GM12878 (cell line): ENCODE data around the gene FAM228A. TPM values are rescaled to one million over a fixed set of nuclear protein-coding genes. Genes with fewer than 3 reads are reported as not detected.

Source experiments
- ATAC-seq: fragments of 200-7000 bp; cut with Tn5 transposase; 3 replicates; pipeline ENCODE4 v1.9.1; 2020; ENCODE audit warnings: mild to moderate bottlenecking, moderate library complexity
- BruUV-seq: library from RNA; stranded (reverse); fragments of 400-500 nt; replicated peaks from 2 replicates; lab custom pipeline; 2021; lab: Mats Ljungman, UMichigan
- CTCF ChIA-PET: fragments of 300-600 bp; sonication (Branson Sonifier 250); formaldehyde crosslinking; extraction: SDS; loops from one replicate; lab custom pipeline; 2021; ENCODE audit warnings: inconsistent platforms; lab: Yijun Ruan, JAX
- POLR2A ChIA-PET: fragments of 350-600 bp; formaldehyde crosslinking; extraction: SDS; loops from one replicate; lab custom pipeline; 2021; ENCODE audit warnings: inconsistent platforms; lab: Charles Lee
- RAD21 ChIA-PET: fragments of 300-600 bp; sonication (Branson Sonifier 250); formaldehyde crosslinking; loops from one replicate; lab custom pipeline; 2023; ENCODE audit warnings: antibody characterized with exemption; ENCODE audit not compliant: unreplicated experiment; lab: Charles Lee
- SMC1A ChIA-PET: fragments of 300-600 bp; sonication (Branson Sonifier 250); formaldehyde crosslinking; loops from one replicate; lab custom pipeline; 2023; ENCODE audit not compliant: unreplicated experiment, uncharacterized antibody; lab: Charles Lee
- DNase-seq: peaks from one replicate; pipeline ENCODE4 v3.0.0-alpha.2; 2011; ENCODE audit warnings: low read depth, low spot score
- FAIRE-seq: peaks from 3 replicates; lab custom pipeline; 2011; peaks lifted over from hg19 to GRCh38; lab: Jason Lieb, UNC
- H2AFZ ChIP-seq: 2 replicates; pipeline ENCODE4 v1.6.0; 2011; ENCODE audit warnings: low read depth, low read length, control low read depth; ENCODE audit not compliant: control insufficient read depth
- H3K27ac ChIP-seq: 2 replicates; pipeline ENCODE4 v1.5.1; 2011; ENCODE audit warnings: control low read depth; ENCODE audit not compliant: control insufficient read depth, insufficient read depth
- H3K27me3 ChIP-seq, 2 experiments: replicated peaks in 1 of 2; 2 replicates each; pipeline versions ENCODE4 v1.6.0 to v1.6.1; 2011; ENCODE audit warnings: low read length in 1 of 2; ENCODE audit not compliant: control insufficient read depth in 2 of 2, insufficient read depth in 2 of 2
- H3K36me3 ChIP-seq, 2 experiments: 2 replicates each; pipeline ENCODE4 v1.5.1; 2011; ENCODE audit warnings: low read length in 1 of 2; ENCODE audit not compliant: control insufficient read depth in 2 of 2, insufficient read depth in 2 of 2
- H3K4me1 ChIP-seq: 2 replicates; pipeline ENCODE4 v1.6.1; 2011; ENCODE audit warnings: mild to moderate bottlenecking, low read length, moderate library complexity, mixed read lengths; ENCODE audit not compliant: control insufficient read depth, insufficient read depth
- H3K4me2 ChIP-seq: 2 replicates; pipeline ENCODE4 v1.6.0; 2011; ENCODE audit warnings: control low read depth; ENCODE audit not compliant: control insufficient read depth, insufficient read depth
- H3K4me3 ChIP-seq: fragments of 200-600 bp; sonication (generic); 2 replicates; pipeline ENCODE4 v1.5.1; 2016
- H3K79me2 ChIP-seq: 2 replicates; pipeline ENCODE4 v1.6.0; 2011; ENCODE audit warnings: low read length; ENCODE audit not compliant: control insufficient read depth, insufficient read depth
- H3K9ac ChIP-seq: 2 replicates; pipeline ENCODE4 v1.8.0; 2011; ENCODE audit warnings: low read length, control low read depth, mixed read lengths; ENCODE audit not compliant: control insufficient read depth, insufficient read depth
- H3K9me3 ChIP-seq: replicated peaks from 3 replicates; pipeline ENCODE4 v1.5.1; 2011; ENCODE audit warnings: mild to moderate bottlenecking, low read length; ENCODE audit not compliant: control insufficient read depth, insufficient read depth
- H4K20me1 ChIP-seq: 2 replicates; pipeline ENCODE4 v1.6.0; 2011; ENCODE audit not compliant: control insufficient read depth, insufficient read depth
- BCL3 ChIP-seq: IDR thresholded peaks from 2 replicates; pipeline ENCODE4 v1.6.1; 2011; ENCODE audit warnings: borderline replicate concordance, low read depth, mild to moderate bottlenecking, moderate library complexity, low read length; ENCODE audit not compliant: insufficient read depth, poor library complexity, severe bottlenecking
- BHLHE40 ChIP-seq, 2 experiments: fragments of 450-650 bp in 1 of 2; IDR thresholded peaks; 2 replicates each; pipeline ENCODE4 v1.6.1; 2011 to 2017; ENCODE audit warnings: low read depth in 2 of 2, borderline replicate concordance in 1 of 2, improper control_type of control experiment in 1 of 2, low read length in 1 of 2, mild to moderate bottlenecking in 1 of 2
- BRCA1 ChIP-seq: IDR thresholded peaks from 2 replicates; pipeline ENCODE4 v1.6.1; 2011; ENCODE audit warnings: low read depth, low read length, improper control_type of control experiment
- E4F1 ChIP-seq: fragments of 450-650 bp; IDR thresholded peaks from 2 replicates; pipeline ENCODE4 v1.6.1; 2018; ENCODE audit warnings: borderline replicate concordance, mild to moderate bottlenecking; ENCODE audit not compliant: partially characterized antibody
- KAT2A ChIP-seq: conservative IDR thresholded peaks from 2 replicates; pipeline ENCODE4 v1.6.1; 2011; ENCODE audit warnings: low read depth, low read length; ENCODE audit not compliant: control insufficient read depth
- MAX ChIP-seq: IDR thresholded peaks from 2 replicates; pipeline ENCODE4 v1.6.1; 2012; ENCODE audit warnings: low read depth, low read length, improper control_type of control experiment
- MTA2 ChIP-seq: fragments of 450-650 bp; IDR thresholded peaks from 2 replicates; pipeline ENCODE4 v1.6.1; 2016; ENCODE audit warnings: low read depth, mild to moderate bottlenecking, moderate library complexity
- RELA ChIP-seq: fragments of 450-650 bp; IDR thresholded peaks from 2 replicates; pipeline ENCODE4 v1.8.0; 2014; ENCODE audit warnings: borderline replicate concordance; ENCODE audit not compliant: partially characterized antibody
- STAT3 ChIP-seq: IDR thresholded peaks from 2 replicates; pipeline ENCODE4 v1.6.1; 2011; ENCODE audit warnings: low read depth, low read length, improper control_type of control experiment
- ZNF207 ChIP-seq: fragments of 450-650 bp; IDR thresholded peaks from 2 replicates; pipeline ENCODE4 v1.6.1; 2014; ENCODE audit warnings: antibody characterized with exemption, mild to moderate bottlenecking, borderline replicate concordance
- WGBS: methylation state at CpG from one replicate; pipeline ENCODE4 v1.1.6; 2016; ENCODE audit warnings: low lambda C conversion rate; ENCODE audit not compliant: insufficient replicate concordance, insufficient coverage; ENCODE audit errors: missing lambda C conversion rate; 5-methylcytosine and 5-hydroxymethylcytosine counted together
- in situ Hi-C: fragments of 300-500 bp; cut with MboI; formaldehyde crosslinking; loops from 9 replicates; pipeline ENCODE4 v1.14.3; 2018; ENCODE audit warnings: mixed read lengths
- intact Hi-C: fragments of 100-400 bp; cut with micrococcal nuclease; formaldehyde crosslinking; loops from one replicate; pipeline ENCODE4 v1.14.2; 2022; ENCODE audit not compliant: unreplicated experiment
- polyA plus RNA-seq, 11 experiments: library from polyadenylated mRNA; depleted of rRNA in 4 of 11; unstranded in 6 of 11; stranded (reverse) in 5 of 11; fragments of >200 nt; fragmentation: Nextera tagmentation in 4 of 11; fragmentation: Illumina TruSeq in 1 of 11; extraction: Ambion mirVana in 4 of 11; extraction: Trizol in 1 of 11; gene quantifications; 1 replicate in 1 of 11; 2 replicates in 10 of 11; pipeline versions ENCODE4 v1.2.1 to v1.2.3, GENCODE V29; 2011 to 2016; ENCODE audit warnings: inconsistent platforms in 2 of 11, missing spikeins in 2 of 11, low read depth in 1 of 11
- total RNA-seq, 4 experiments: library from RNA; depleted of rRNA in 3 of 4; stranded (reverse); fragments of >200 nt in 3 of 4; fragmentation: Illumina TruSeq in 1 of 4; extraction: Trizol in 1 of 4; gene quantifications; 2 replicates each; pipeline versions ENCODE4 v1.2.1 to v1.2.3, GENCODE V29; 2013 to 2021

FAM228A gene
- total and polyA plus RNA-seq, 10 of the 15 experiments (the other 5 are each of a cell fraction or from before 2014, with no cell fraction given), result 0.06 TPM; not detected in 9

GRCh38 chr2:24238158-24238557 is 63.3 kb downstream of the FAM228A start:
- H3K27me3 ChIP-seq, result no peaks in the 10 kb centered on the region
- H2AFZ ChIP-seq, result no peak overlapping the region
- 94% methylated on average over 2 of the region's 2 CpGs for WGBS
- intact Hi-C loops, result no loop called here
- in situ Hi-C loops, result no loop called here
- H3K9me3 ChIP-seq, result no peaks in the 10 kb centered on the region
- CTCF ChIA-PET, result interaction anchor here (0.7 to 1.0 kb wide), 2 partner anchors 65 to 156 kb away, joined by 3 to 4 read pairs; no protein-coding TSS in a partner anchor
- H3K79me2 ChIP-seq, result no peaks in the 10 kb centered on the region
- no peak overlapping the region for H3K9ac ChIP-seq
- no peaks in the 10 kb centered on the region for H3K4me1 ChIP-seq
- H3K4me2 ChIP-seq, result no peak overlapping the region
- H3K4me3 ChIP-seq, result no peak overlapping the region
- no peak for TF ChIP-seq KAT2A
- TF ChIP-seq STAT3, result no peak
- ATAC-seq (no peak), FAIRE-seq (no peak), DNase-seq (no peak)
- POLR2A ChIA-PET, result no interaction called here
- RAD21 ChIA-PET, result no interaction called here
- H3K36me3 ChIP-seq, result peaks cover 0 to 8% of the 10 kb centered on the region in 2 experiments; a peak in 2 of 4 replicates
- no peak overlapping the region for H3K27ac ChIP-seq
- no peaks in the 10 kb centered on the region for H4K20me1 ChIP-seq
- SMC1A ChIA-PET, result interaction anchor here (0.7 kb wide), 1 partner anchor 34 kb away, joined by 4 read pairs; no protein-coding TSS in a partner anchor
- no TSS peak for BruUV-seq

GRCh38 chr2:24239553-24239952 is 64.7 kb downstream of the FAM228A start:
- POLR2A ChIA-PET, result no interaction called here
- Histone ChIP-seq H3K4me3 (no peak overlapping the region), H3K27me3 (no peaks in the 10 kb centered on the region), H3K79me2 (no peaks in the 10 kb centered on the region), H2AFZ (no peak overlapping the region), H3K9me3 (no peaks in the 10 kb centered on the region), H3K4me2 (no peak overlapping the region), H3K27ac (no peak overlapping the region), H4K20me1 (no peaks in the 10 kb centered on the region), H3K36me3 (peaks cover 0 to 8% of the 10 kb centered on the region in 2 experiments; a peak in 2 of 4 replicates), H3K4me1 (no peaks in the 10 kb centered on the region), H3K9ac (no peak overlapping the region)
- FAIRE-seq (no peak), ATAC-seq (no peak), DNase-seq (no peak)
- in situ Hi-C loops, result no loop called here
- BruUV-seq, result no TSS peak
- CTCF ChIA-PET, result no interaction called here
- WGBS, result 100% methylated on average over 1 of the region's 1 CpG
- SMC1A ChIA-PET, result no interaction called here
- RAD21 ChIA-PET, result interaction anchor here (0.7 kb wide), 1 partner anchor 13 kb away, joined by 3 read pairs; no protein-coding TSS in a partner anchor
- TF ChIP-seq BRCA1 (no peak), RELA (no peak), MTA2 (no peak), E4F1 (no peak), BHLHE40 (IDR thresholded peaks at IDR 0.05; ENCODE audit: borderline replicate concordance in 1 of 2, low read depth in 2 of 2, low read length in 1 of 2) (no peak), MAX (no peak), ZNF207 (no peak), BCL3 (no peak)
- intact Hi-C loops, result no loop called here
